ENCODE data around the gene PACSIN2.

Gene PACSIN2

GRCh38 chr22:42855721-42856120, 159.2 kb downstream of the PACSIN2 start:
- no peak for DNase-seq

GRCh38 chr22:42855211-42855610, 159.7 kb downstream of the PACSIN2 start:
- no peak for DNase-seq

GRCh38 chr22:42848941-42849550, 165.9 kb downstream of the PACSIN2 start:
- no peak for DNase-seq

GRCh38 chr22:42847110-42847509, 167.8 kb downstream of the PACSIN2 start:
- DNase-seq, result no peak

DNA sequence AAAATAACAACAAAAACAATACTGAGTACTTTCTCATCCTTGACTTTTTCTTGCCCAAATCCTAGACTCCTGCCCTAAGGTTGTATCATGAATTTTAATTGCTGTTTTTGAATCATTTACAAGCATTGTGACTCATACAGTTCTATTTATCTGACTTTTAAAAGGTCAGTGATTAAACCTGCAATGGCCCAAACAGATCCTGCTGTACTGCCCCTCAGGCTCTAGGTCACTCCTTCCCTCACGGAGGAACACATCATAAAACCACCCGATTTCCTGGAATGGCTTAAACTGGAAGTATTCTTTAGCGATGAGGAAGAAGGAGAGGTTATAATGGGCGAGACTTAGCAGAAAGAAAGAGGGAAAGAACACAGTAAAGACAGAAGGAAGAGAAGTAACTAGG, 170.2 kb downstream of the PACSIN2 start:
- DNase-seq, result no peak

DNA sequence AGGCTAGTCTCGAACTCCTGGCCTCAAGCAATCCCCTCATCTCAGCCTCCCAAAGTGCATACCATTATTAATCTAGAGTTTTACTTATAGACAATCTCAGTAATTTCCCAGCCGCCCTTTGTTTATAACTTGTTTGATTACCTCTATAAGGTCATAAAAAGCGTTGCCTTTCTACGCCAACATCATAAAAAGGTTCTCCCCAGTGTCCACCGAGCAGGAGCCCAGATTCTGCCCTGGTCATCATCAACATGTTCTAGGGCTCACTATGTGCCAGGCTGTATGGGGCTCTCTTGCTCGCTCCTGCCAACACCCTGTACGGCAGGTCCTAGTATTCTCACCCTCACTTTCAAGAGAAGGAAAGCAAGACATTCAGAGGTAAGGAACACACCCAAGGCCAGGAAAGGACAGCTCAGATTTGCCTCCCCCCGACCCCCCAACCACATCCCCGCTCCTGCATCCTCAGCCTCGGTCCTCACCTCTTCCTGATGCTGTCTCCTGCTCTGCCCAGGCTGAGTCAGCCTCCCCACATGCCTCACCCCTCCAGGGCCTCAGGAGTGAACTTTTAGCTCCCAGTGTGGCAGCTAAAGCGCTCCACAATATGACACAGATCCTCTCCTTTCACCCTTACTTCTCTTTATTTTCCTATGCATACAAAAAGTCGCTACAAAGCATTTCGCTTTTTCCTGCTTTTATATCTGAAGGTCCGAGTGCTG, 172.1 kb downstream of the PACSIN2 start:
- no peak for DNase-seq

GRCh38 chr22:42841444-42841843, 173.5 kb downstream of the PACSIN2 start:
- no peak for DNase-seq

DNA sequence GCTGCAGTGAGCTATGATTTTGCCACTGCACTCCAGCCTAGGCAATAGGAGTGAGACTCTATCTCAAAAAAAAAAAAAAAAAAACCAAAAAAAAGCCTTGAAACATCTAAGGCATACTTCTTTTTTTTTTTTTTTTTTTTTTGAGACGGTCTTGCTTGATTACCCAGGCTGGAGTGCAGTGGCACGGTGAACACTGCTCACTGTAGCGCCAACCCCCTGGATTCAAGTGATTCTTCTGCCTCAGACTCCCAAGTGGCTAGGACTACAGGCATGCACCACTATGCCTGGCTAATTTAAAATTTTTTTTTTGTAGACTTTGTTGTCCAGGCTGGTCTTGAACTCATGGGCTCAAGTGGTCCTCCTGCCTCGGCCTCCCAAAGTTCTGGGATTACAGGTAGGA, 177.4 kb downstream of the PACSIN2 start:
- no peak for DNase-seq

DNA sequence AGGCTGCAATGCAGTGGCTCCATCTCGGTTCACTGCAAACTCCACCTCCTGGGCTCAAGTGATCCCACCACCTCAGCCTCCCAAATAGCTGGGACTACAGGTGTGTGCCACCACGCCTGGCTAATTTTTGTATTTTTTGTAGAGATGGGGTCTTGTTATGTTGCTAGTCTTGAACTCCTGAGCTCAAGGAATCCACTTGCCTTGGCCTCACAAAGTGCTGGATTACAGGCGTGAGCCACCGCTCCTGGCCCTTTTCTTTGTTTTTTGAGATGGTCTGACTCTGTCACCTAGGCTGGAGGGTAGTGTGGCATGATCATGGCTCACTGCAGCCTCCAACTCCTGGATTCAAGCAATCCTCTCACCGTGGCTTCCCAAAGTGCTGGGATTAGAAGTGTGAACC, 178.9 kb downstream of the PACSIN2 start:
- DNase-seq, result no peak

GRCh38 chr22:42834177-42834949, 180.6 kb downstream of the PACSIN2 start:
- DNase-seq, result no peak

GRCh38 chr22:42833104-42833503, 181.8 kb downstream of the PACSIN2 start:
- no peak for DNase-seq

- DNase-seq, result no peak
Observed at GRCh38 chr22:42831712-42832111, 183.2 kb downstream of the PACSIN2 start.

GRCh38 chr22:42830161-42830560, 184.8 kb downstream of the PACSIN2 start:
- no peak for DNase-seq

GRCh38 chr22:42829302-42829701, 185.6 kb downstream of the PACSIN2 start:
- DNase-seq, result no peak

- DNase-seq, result no peak
Observed at GRCh38 chr22:42825796-42826195, 189.2 kb downstream of the PACSIN2 start.

DNA sequence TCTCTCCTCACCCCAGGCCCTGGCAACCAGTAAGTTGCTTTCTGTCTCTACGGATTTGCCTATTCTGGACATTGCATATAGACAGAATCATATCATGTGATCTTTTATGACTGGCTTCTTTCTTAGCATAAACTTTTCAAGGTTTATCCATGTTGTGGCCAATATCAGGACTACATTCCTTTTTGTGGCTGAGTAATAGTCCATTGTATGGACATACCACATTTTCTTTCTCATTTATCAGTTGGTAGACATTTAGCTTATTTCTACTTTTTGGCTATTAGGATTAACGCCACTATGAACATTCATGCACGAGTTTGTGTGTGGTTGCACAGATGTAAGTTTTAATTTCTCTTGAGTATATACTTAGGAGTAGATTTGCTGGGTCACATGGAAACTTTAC, 193.6 kb downstream of the PACSIN2 start:
- DNase-seq, result no peak

DNA sequence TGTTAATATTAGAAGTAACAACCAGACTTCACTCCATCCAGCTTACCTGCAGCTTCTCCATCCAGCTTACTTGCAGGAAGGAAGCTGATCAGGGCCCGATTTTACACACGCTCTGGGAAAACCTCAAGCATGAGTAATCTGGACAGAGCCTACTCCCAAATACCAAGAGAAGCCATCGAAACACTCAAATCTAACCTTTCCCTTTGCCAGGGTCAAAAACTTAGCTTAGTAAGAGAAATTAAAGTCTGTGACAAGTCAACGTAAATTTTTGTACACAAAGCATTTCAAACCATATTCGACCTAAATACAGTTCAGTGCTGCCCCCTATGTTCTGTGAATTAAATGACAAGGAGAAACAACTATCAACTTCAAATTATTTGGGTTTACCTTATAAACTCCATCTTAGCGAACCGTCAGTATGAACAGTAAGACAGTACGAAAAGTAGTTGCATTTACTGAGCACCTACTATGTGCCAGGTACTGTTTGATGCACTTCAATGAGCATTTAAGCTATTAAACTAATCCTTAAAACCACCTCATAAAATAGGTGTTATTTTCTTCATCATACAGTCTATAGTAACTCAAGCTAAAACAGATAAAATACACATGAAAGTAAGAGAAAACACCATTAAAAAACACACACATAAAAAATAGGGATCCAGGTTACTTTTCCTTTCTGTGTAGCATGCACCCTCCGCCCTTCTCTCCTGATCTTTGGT, 194.7 kb downstream of the PACSIN2 start:
- DNase-seq, result no peak
